Astrocyte (in vitro differentiated cells and primary cell): ENCODE measurements around the gene C3orf85. TPM values are rescaled to one million over a fixed set of nuclear protein-coding genes. Genes with fewer than 3 reads are reported as not detected.

Source experiments
- DNase-seq: peaks from one replicate; pipeline ENCODE4 v3.0.0-alpha.2; 2010; ENCODE audit warnings: low read depth
- FAIRE-seq: peaks from 2 replicates; lab custom pipeline; 2011; peaks lifted over from hg19 to GRCh38; lab: Jason Lieb, UNC
- H2AFZ ChIP-seq: 2 replicates; pipeline ENCODE4 v1.6.0; 2012; ENCODE audit warnings: low read depth, low read length, inconsistent platforms
- H3K27ac ChIP-seq: 2 replicates; pipeline ENCODE4 v1.5.1; 2011; ENCODE audit warnings: low read depth, low read length, inconsistent platforms
- H3K27me3 ChIP-seq: 2 replicates; pipeline ENCODE4 v1.6.0; 2011; ENCODE audit warnings: low read length, inconsistent platforms; ENCODE audit not compliant: insufficient read depth
- H3K36me3 ChIP-seq: 2 replicates; pipeline ENCODE4 v1.5.1; 2011; ENCODE audit warnings: low read length, inconsistent platforms; ENCODE audit not compliant: insufficient read depth
- H3K4me1 ChIP-seq: 2 replicates; pipeline ENCODE4 v1.5.1; 2011; ENCODE audit warnings: low read length, inconsistent platforms; ENCODE audit not compliant: insufficient read depth
- H3K4me2 ChIP-seq: 2 replicates; pipeline ENCODE4 v1.6.0; 2012; ENCODE audit warnings: low read length, inconsistent platforms
- H3K4me3 ChIP-seq: 2 replicates; pipeline ENCODE4 v1.5.1; 2011; ENCODE audit warnings: low read depth, mild to moderate bottlenecking, low read length, inconsistent platforms; ENCODE audit not compliant: insufficient read depth
- H3K79me2 ChIP-seq: 2 replicates; pipeline ENCODE4 v1.6.0; 2012; ENCODE audit warnings: mild to moderate bottlenecking, low read length, inconsistent platforms; ENCODE audit not compliant: insufficient read depth
- H3K9ac ChIP-seq: 2 replicates; pipeline ENCODE4 v1.6.0; 2012; ENCODE audit warnings: mild to moderate bottlenecking, low read length, inconsistent platforms
- H3K9me3 ChIP-seq: 2 replicates; pipeline ENCODE4 v1.5.1; 2012; ENCODE audit warnings: low read depth, mild to moderate bottlenecking, low read length, inconsistent platforms; ENCODE audit not compliant: insufficient read depth
- H4K20me1 ChIP-seq: 2 replicates; pipeline ENCODE4 v1.6.0; 2012; ENCODE audit warnings: low read length, inconsistent platforms; ENCODE audit not compliant: insufficient read depth
- H3K27ac Mint-ChIP-seq: one replicate; pipeline ENCODE4 v1.8.0; 2021; ENCODE audit warnings: mild to moderate bottlenecking, mixed read lengths; ENCODE audit not compliant: unreplicated experiment
- H3K27me3 Mint-ChIP-seq: one replicate; pipeline ENCODE4 v1.8.0; 2021; ENCODE audit warnings: low read depth, mixed read lengths; ENCODE audit not compliant: unreplicated experiment
- H3K36me3 Mint-ChIP-seq: one replicate; pipeline ENCODE4 v1.8.0; 2021; ENCODE audit warnings: low read depth, mixed read lengths; ENCODE audit not compliant: unreplicated experiment
- H3K4me1 Mint-ChIP-seq: one replicate; pipeline ENCODE4 v1.8.0; 2021; ENCODE audit warnings: low read depth, mixed read lengths; ENCODE audit not compliant: unreplicated experiment
- H3K4me3 Mint-ChIP-seq: one replicate; pipeline ENCODE4 v1.8.0; 2021; ENCODE audit warnings: mild to moderate bottlenecking, moderate library complexity, mixed read lengths; ENCODE audit not compliant: unreplicated experiment
- H3K9me3 Mint-ChIP-seq: one replicate; pipeline ENCODE4 v1.8.0; 2021; ENCODE audit warnings: mild to moderate bottlenecking, mixed read lengths; ENCODE audit not compliant: unreplicated experiment
- CTCF ChIP-seq: IDR thresholded peaks from 2 replicates; pipeline ENCODE4 v1.5.1; 2011; ENCODE audit warnings: low read depth, mild to moderate bottlenecking, inconsistent platforms, low read length, moderate library complexity; ENCODE audit not compliant: insufficient read depth
- EZH2 ChIP-seq: IDR thresholded peaks from 2 replicates; pipeline ENCODE4 v1.6.1; 2012; ENCODE audit warnings: mild to moderate bottlenecking, low read length, inconsistent platforms; ENCODE audit not compliant: insufficient read depth
- total RNA-seq: library from RNA; stranded (reverse); gene quantifications from 2 replicates; pipeline ENCODE4 v1.2.1, GENCODE V29; 2021

Gene C3orf85
- total RNA-seq, 1 donor from 2014 or later = not detected

DNA sequence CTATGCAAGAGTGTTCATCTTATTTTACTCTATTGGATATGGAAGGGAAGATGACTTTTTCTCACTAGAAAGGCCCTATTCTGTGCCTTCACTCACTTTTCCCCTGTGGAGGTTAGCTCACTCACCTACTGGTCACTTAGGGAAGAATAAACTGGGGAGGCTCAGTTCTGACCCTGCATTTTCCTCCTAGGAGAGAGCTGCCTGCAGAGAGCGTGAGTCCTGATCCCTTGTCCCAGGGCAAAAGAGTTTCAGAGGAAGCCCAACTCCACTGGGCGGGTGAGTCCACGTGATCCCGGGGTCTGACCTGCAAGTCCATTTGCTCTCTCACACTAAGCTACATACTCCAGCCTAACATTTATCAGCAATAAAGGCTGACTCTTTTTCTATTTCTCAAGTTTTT, 26.9 kb upstream of the C3orf85 start:
- no peak for TF ChIP-seq CTCF
- TF ChIP-seq EZH2 = no peak
- Histone ChIP-seq H3K9ac (no peak overlapping the region), H3K79me2 (no peaks in the 10 kb centered on the region), H2AFZ (no peak overlapping the region), H3K36me3 (no peaks in the 10 kb centered on the region), H3K4me3 (no peak overlapping the region), H3K4me1 (no peaks in the 10 kb centered on the region), H4K20me1 (no peaks in the 10 kb centered on the region), H3K9me3 (no peaks in the 10 kb centered on the region), H3K27me3 (no peaks in the 10 kb centered on the region), H3K4me2 (no peak overlapping the region), H3K27ac (no peak overlapping the region)
- FAIRE-seq (no peak), DNase-seq (no peak)
- Mint-ChIP-seq H3K9me3 (no peaks in the 10 kb centered on the region), H3K27me3 (no peaks in the 10 kb centered on the region), H3K36me3 (no peaks in the 10 kb centered on the region), H3K27ac (no peak overlapping the region), H3K4me1 (no peaks in the 10 kb centered on the region), H3K4me3 (no peak overlapping the region)

DNA sequence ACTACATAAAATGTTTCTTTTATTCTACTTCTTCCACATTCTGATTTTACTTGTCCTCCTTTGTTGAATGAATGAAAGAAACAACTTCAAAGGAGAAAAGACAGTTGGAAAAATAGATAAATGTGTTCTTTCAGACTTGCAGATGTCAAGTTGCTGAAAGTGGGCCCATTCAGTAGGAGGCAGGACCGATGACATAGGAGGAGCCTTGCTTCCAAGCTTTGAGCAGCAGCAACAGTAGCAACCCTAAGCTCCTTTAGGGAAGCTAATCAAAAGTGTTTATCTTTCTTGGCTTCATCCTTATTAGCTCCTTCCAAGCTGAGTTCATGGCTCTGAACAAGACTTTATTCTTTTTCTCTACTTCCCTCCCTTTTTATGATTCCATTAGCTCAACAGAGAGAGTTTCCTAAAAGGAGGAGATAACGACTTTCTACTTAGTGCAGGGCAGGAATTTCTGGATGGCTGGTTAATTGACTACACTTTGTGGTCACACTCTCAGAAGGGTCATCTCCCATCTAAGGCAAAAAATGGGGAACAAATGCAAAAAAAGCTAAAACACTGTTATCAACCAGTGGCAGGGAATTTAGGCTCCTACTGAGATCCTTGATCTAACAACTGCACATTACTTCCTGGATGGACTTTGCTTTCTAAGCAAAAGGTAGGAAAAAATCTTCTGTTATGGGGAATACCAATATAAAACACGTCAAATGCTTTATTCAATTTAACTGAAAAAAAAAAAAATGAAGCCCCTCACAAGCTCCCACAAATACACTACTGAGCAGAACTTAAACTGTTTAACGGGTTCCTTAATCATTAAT, 23.4 kb upstream of the C3orf85 start:
- TF ChIP-seq EZH2 (no peak), CTCF (no peak)
- Mint-ChIP-seq H3K4me1 (no peaks in the 10 kb centered on the region), H3K27ac (no peak overlapping the region)

GRCh38 chr3:109114746-109115145, 21.8 kb upstream of the C3orf85 start:
- Histone ChIP-seq H3K4me3 (no peak overlapping the region), H3K9ac (no peak overlapping the region), H3K79me2 (no peaks in the 10 kb centered on the region), H3K4me2 (no peak overlapping the region), H3K27me3 (no peaks in the 10 kb centered on the region), H3K36me3 (no peaks in the 10 kb centered on the region), H2AFZ (no peak overlapping the region), H3K9me3 (no peaks in the 10 kb centered on the region), H3K27ac (no peak overlapping the region), H3K4me1 (no peaks in the 10 kb centered on the region), H4K20me1 (no peaks in the 10 kb centered on the region)
- DNase-seq = no peak
- H3K27me3 Mint-ChIP-seq = peaks cover 3% of the 10 kb centered on the region
- no peak overlapping the region for H3K27ac Mint-ChIP-seq
- FAIRE-seq = no peak
- H3K36me3 Mint-ChIP-seq = no peaks in the 10 kb centered on the region
- TF ChIP-seq CTCF (no peak), EZH2 (no peak)
- no peaks in the 10 kb centered on the region for H3K9me3 Mint-ChIP-seq
- H3K4me1 Mint-ChIP-seq = no peaks in the 10 kb centered on the region
- no peak overlapping the region for H3K4me3 Mint-ChIP-seq

More for the DNA sequence above, 23.4 kb upstream of the C3orf85 start:
- Histone ChIP-seq H3K36me3 (no peaks in the 10 kb centered on the region), H3K4me1 (no peaks in the 10 kb centered on the region), H3K79me2 (no peaks in the 10 kb centered on the region), H2AFZ (no peak overlapping the region), H3K4me3 (no peak overlapping the region), H3K27me3 (no peaks in the 10 kb centered on the region), H4K20me1 (no peaks in the 10 kb centered on the region), H3K9ac (no peak overlapping the region), H3K27ac (no peak overlapping the region), H3K4me2 (no peak overlapping the region), H3K9me3 (no peaks in the 10 kb centered on the region)
- Mint-ChIP-seq H3K36me3 (no peaks in the 10 kb centered on the region), H3K27me3 (peaks cover 3% of the 10 kb centered on the region), H3K4me3 (no peak overlapping the region), H3K9me3 (no peaks in the 10 kb centered on the region)
- no peak for DNase-seq
- no peak for FAIRE-seq
